IMR-90 (cell line): ENCODE measurements around the gene LRPPRC. TPM values are rescaled to one million over a fixed set of nuclear protein-coding genes. Genes with fewer than 3 reads are reported as not detected.

Experiments
- ATAC-seq: fragments of 200-7000 bp; cut with Tn5 transposase; 2 replicates; pipeline ENCODE4 v1.9.1; 2020; ENCODE audit warnings: low read depth, mild to moderate bottlenecking, moderate library complexity
- BruUV-seq: library from RNA; stranded (reverse); fragments of 400-500 nt; replicated peaks from 2 replicates; lab custom pipeline; 2021; lab: Mats Ljungman, UMichigan
- CTCF ChIA-PET: fragments of 300-600 bp; formaldehyde crosslinking; extraction: SDS; loops from one replicate; lab custom pipeline; 2021; ENCODE audit warnings: antibody characterized with exemption; lab: Yijun Ruan, JAX
- POLR2A ChIA-PET: fragments of 300-600 bp; sonication (Branson Sonifier 250); formaldehyde crosslinking; loops from one replicate; lab custom pipeline; 2022; ENCODE audit warnings: antibody characterized with exemption; ENCODE audit not compliant: unreplicated experiment; lab: Charles Lee
- DNase-seq: peaks from one replicate; pipeline ENCODE4 v3.0.0; 2013
- H2AFZ ChIP-seq: replicated peaks from 2 replicates; pipeline ENCODE3; 2013; ENCODE audit warnings: low read length, mild to moderate bottlenecking; ENCODE audit not compliant: poor library complexity
- H2AK5ac ChIP-seq: 2 replicates; pipeline ENCODE4 v1.6.1; 2013; ENCODE audit warnings: low read depth, low read length, inconsistent platforms
- H2AK9ac ChIP-seq: replicated peaks from 2 replicates; pipeline ENCODE3; 2013; ENCODE audit warnings: mild to moderate bottlenecking, low read depth, low read length, moderate library complexity; ENCODE audit not compliant: poor library complexity
- H2BK120ac ChIP-seq: 2 replicates; pipeline ENCODE4 v1.6.1; 2013; ENCODE audit warnings: low read depth, low read length, inconsistent platforms
- H2BK15ac ChIP-seq: 3 replicates; pipeline ENCODE4 v1.6.1; 2013; ENCODE audit warnings: low read depth, low read length, inconsistent platforms
- H2BK20ac ChIP-seq: 2 replicates; pipeline ENCODE4 v1.6.1; 2013; ENCODE audit warnings: low read depth, mild to moderate bottlenecking, inconsistent platforms, low read length, moderate library complexity
- H2BK5ac ChIP-seq: 2 replicates; pipeline ENCODE4 v1.6.1; 2013; ENCODE audit warnings: mild to moderate bottlenecking, low read depth, low read length, inconsistent platforms; ENCODE audit not compliant: poor library complexity, severe bottlenecking
- H3K14ac ChIP-seq: replicated peaks from 2 replicates; pipeline ENCODE4 v1.6.1; 2013; ENCODE audit warnings: low read depth, low read length, inconsistent platforms
- H3K18ac ChIP-seq: 2 replicates; pipeline ENCODE4 v1.6.1; 2013; ENCODE audit warnings: low read depth, low read length, control low read depth
- H3K23ac ChIP-seq: 2 replicates; pipeline ENCODE4 v1.6.1; 2013; ENCODE audit warnings: low read depth, low read length, inconsistent platforms
- H3K27ac ChIP-seq: 2 replicates; pipeline ENCODE4 v1.5.1; 2013; ENCODE audit warnings: mild to moderate bottlenecking, control low read depth, low read length; ENCODE audit not compliant: insufficient read depth
- H3K27me3 ChIP-seq: 2 replicates; pipeline ENCODE4 v1.6.1; 2013; ENCODE audit warnings: low read length; ENCODE audit not compliant: control insufficient read depth, insufficient read depth
- H3K36me3 ChIP-seq: 2 replicates; pipeline ENCODE4 v1.6.1; 2013; ENCODE audit warnings: low read length, mixed read lengths; ENCODE audit not compliant: control insufficient read depth, insufficient read depth
- H3K4ac ChIP-seq: 2 replicates; pipeline ENCODE4 v1.6.1; 2013; ENCODE audit warnings: low read depth, low read length, inconsistent platforms
- H3K4me1 ChIP-seq: 2 replicates; pipeline ENCODE4 v1.6.1; 2013; ENCODE audit warnings: low read length, mixed read lengths; ENCODE audit not compliant: control insufficient read depth, insufficient read depth
- H3K4me2 ChIP-seq: 2 replicates; pipeline ENCODE4 v1.6.1; 2013; ENCODE audit warnings: low read depth, mild to moderate bottlenecking, control low read depth, low read length, moderate library complexity
- H3K4me3 ChIP-seq: 2 replicates; pipeline ENCODE4 v1.5.1; 2013; ENCODE audit warnings: low read depth, mild to moderate bottlenecking, control low read depth, low read length, moderate library complexity; ENCODE audit not compliant: insufficient read depth
- H3K56ac ChIP-seq: 2 replicates; pipeline ENCODE4 v1.6.1; 2013; ENCODE audit warnings: low read length, inconsistent platforms; ENCODE audit not compliant: insufficient read depth; ENCODE audit errors: extremely low read depth
- H3K79me1 ChIP-seq, 2 experiments: 2 replicates each; pipeline ENCODE4 v1.6.1; 2013; ENCODE audit warnings: low read length in 2 of 2, inconsistent platforms in 1 of 2, low read depth in 1 of 2
- H3K9ac ChIP-seq: 2 replicates; pipeline ENCODE4 v1.6.1; 2013; ENCODE audit warnings: low read depth, low read length, control low read depth
- H3K9me1 ChIP-seq: 2 replicates; pipeline ENCODE4 v1.6.1; 2013; ENCODE audit warnings: low read length, inconsistent platforms; ENCODE audit not compliant: insufficient read depth
- H3K9me3 ChIP-seq: 2 replicates; pipeline ENCODE4 v1.6.1; 2013; ENCODE audit warnings: low read length; ENCODE audit not compliant: control insufficient read depth, insufficient read depth
- H4K20me1 ChIP-seq: 2 replicates; pipeline ENCODE4 v1.6.1; 2013; ENCODE audit warnings: low read length, inconsistent platforms; ENCODE audit not compliant: insufficient read depth
- H4K5ac ChIP-seq: 2 replicates; pipeline ENCODE4 v1.6.1; 2013; ENCODE audit warnings: mild to moderate bottlenecking, low read depth, low read length, control low read depth
- H4K8ac ChIP-seq, 2 experiments: 2 replicates each; pipeline ENCODE4 v1.6.1; 2013; ENCODE audit warnings: low read depth in 2 of 2, low read length in 2 of 2, control low read depth in 1 of 2, inconsistent platforms in 1 of 2
- H4K91ac ChIP-seq: 2 replicates; pipeline ENCODE4 v1.6.1; 2013; ENCODE audit warnings: low read depth, low read length, inconsistent platforms; ENCODE audit not compliant: insufficient read depth
- CEBPB ChIP-seq: IDR thresholded peaks from 2 replicates; pipeline ENCODE4 v1.6.1; 2012; ENCODE audit warnings: low read depth, low read length, improper control_type of control experiment
- FOS ChIP-seq: fragments of 150-350 bp; IDR thresholded peaks from 2 replicates; pipeline ENCODE4 v1.6.1; 2016; ENCODE audit warnings: low read depth, low read length
- MAZ ChIP-seq: IDR thresholded peaks from 2 replicates; pipeline ENCODE4 v1.6.1; 2012; ENCODE audit warnings: low read depth, mild to moderate bottlenecking, low read length, improper control_type of control experiment, moderate library complexity, borderline replicate concordance
- RAD21 ChIP-seq: IDR thresholded peaks from 2 replicates; pipeline ENCODE4 v1.6.1; 2012; ENCODE audit warnings: low read length, improper control_type of control experiment
- WGBS, 2 experiments: methylation state at CpG; one replicate each; pipeline versions ENCODE4 v1.1.5 to v1.1.7; 2013; ENCODE audit warnings: missing lambda C conversion rate in 2 of 2; ENCODE audit not compliant: insufficient read length in 1 of 2; ENCODE audit errors: extremely low coverage in 2 of 2; 5-methylcytosine and 5-hydroxymethylcytosine counted together
- dilution Hi-C: fragments of 300-500 bp; cut with HindIII; formaldehyde crosslinking; loops from one replicate; pipeline ENCODE4 v1.14.3; 2018; ENCODE audit warnings: low sequenced_read_pairs; ENCODE audit not compliant: unreplicated experiment
- in situ Hi-C: fragments of 300-500 bp; cut with MboI; formaldehyde crosslinking; loops from 3 replicates; pipeline ENCODE4 v1.14.3; 2019; ENCODE audit warnings: low sequenced_read_pairs, inconsistent platforms, mixed read lengths
- intact Hi-C: fragments of 100-400 bp; cut with micrococcal nuclease; formaldehyde crosslinking; loops from 2 replicates; pipeline ENCODE4 v1.10.0; 2022
- polyA plus RNA-seq, 3 experiments: library from polyadenylated mRNA; depleted of rRNA; stranded (reverse); fragments of >200 nt; gene quantifications; 2 replicates each; pipeline ENCODE4 v1.2.3, GENCODE V29; 2012; ENCODE audit warnings: low replicate concordance in 1 of 3
- total RNA-seq: library from RNA; depleted of rRNA; stranded (reverse); fragments of >200 nt; gene quantifications from 2 replicates; pipeline ENCODE4 v1.2.3, GENCODE V29; 2012
- TF ChIP-seq, protein P1 (sequence below): conservative IDR thresholded peaks from 2 replicates; pipeline ENCODE4 v1.5.1; 2012; ENCODE audit warnings: mild to moderate bottlenecking, low read depth, low read length, improper control_type of control experiment

LRPPRC gene
- total and polyA plus RNA-seq, 2 of the 4 experiments (the other 2 are of a cell fraction) = 30.4 to 36.0 TPM

DNA sequence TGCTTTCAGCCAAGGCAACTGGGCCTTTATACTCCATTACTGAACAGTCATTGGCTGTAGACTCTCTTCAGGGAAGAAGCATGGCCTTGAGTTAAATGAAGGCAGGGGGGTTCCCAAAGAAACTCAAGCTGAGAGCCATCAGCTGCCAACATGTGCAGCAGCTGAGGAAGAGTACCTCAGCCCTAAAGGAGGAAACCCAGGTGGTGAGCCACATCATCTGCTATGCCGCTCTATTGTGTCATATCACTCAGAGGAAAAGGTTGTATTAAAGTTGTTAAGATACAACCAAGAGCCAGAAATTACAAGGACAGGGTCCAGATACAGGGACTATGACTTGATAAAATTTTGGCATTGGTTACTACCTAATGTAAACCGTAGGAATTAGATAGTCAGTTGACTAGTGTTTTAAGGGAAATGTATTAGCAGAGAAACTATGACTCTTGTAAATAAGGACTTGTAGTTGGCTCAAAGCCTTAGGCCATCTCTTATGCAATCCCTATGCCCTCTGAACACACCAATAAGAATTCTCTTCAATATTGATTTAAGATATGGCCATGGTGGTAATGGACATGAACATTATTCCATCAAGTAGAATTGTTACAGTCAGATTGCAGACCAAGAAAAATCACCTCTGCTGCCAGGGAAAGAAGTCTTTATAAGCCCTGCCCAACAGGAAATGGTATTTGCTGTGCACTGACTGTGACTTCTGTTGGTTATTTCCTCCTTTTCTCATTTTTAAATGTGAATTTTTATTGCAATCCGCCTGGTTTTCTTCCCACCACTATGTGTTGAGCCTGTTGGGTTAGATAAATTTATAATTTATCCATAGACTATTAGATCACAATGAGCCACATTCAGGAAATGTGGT, 9.2 kb upstream of the LRPPRC start:
- Histone ChIP-seq H2BK120ac (no peak overlapping the region), H2AFZ (no peak overlapping the region), H4K91ac (no peak overlapping the region), H3K27ac (no peak overlapping the region), H3K27me3 (peaks cover 5% of the 10 kb centered on the region), H3K9me1 (no peaks in the 10 kb centered on the region), H3K36me3 (no peaks in the 10 kb centered on the region), H2AK9ac (no peak overlapping the region), H3K4me1 (no peaks in the 10 kb centered on the region), H3K4me3 (no peak overlapping the region), H3K9ac (no peak overlapping the region), H2BK15ac (no peak overlapping the region), H4K5ac (no peak overlapping the region), H3K14ac (no peak overlapping the region), H3K4me2 (no peak overlapping the region), H2BK5ac (no peak overlapping the region), H2AK5ac (no peak overlapping the region), H4K20me1 (no peaks in the 10 kb centered on the region), H3K18ac (no peak overlapping the region), H4K8ac (no peak overlapping the region), H3K4ac (no peak overlapping the region), H3K79me1 (no peaks in the 10 kb centered on the region), H3K23ac (no peak overlapping the region), H2BK20ac (no peak overlapping the region), H3K9me3 (no peaks in the 10 kb centered on the region), H3K56ac (no peak overlapping the region)
- intact Hi-C loops = no loop called here
- TF ChIP-seq RAD21 = no peak
- TF ChIP-seq, protein P1, sequence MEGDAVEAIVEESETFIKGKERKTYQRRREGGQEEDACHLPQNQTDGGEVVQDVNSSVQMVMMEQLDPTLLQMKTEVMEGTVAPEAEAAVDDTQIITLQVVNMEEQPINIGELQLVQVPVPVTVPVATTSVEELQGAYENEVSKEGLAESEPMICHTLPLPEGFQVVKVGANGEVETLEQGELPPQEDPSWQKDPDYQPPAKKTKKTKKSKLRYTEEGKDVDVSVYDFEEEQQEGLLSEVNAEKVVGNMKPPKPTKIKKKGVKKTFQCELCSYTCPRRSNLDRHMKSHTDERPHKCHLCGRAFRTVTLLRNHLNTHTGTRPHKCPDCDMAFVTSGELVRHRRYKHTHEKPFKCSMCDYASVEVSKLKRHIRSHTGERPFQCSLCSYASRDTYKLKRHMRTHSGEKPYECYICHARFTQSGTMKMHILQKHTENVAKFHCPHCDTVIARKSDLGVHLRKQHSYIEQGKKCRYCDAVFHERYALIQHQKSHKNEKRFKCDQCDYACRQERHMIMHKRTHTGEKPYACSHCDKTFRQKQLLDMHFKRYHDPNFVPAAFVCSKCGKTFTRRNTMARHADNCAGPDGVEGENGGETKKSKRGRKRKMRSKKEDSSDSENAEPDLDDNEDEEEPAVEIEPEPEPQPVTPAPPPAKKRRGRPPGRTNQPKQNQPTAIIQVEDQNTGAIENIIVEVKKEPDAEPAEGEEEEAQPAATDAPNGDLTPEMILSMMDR = no peak
- TF ChIP-seq CEBPB = peak; percentile 26; the same call in 1 of the 2 replicates
- no peak for TF ChIP-seq MAZ
- TF ChIP-seq FOS = no peak
- dilution Hi-C loops = no loop called here
- CTCF ChIA-PET = no interaction called here
- ATAC-seq (no peak), DNase-seq (peak; percentile 19)
- 100% methylated on average over 1 of the region's 3 CpGs; no CpG with 5 or more reads in 1 of the 2 experiments for WGBS, 2 experiments
- BruUV-seq = no TSS peak
- in situ Hi-C loops = no loop called here
- POLR2A ChIA-PET = no interaction called here
